Superior temporal gyrus (tissue), 1 donor: ENCODE results near the gene UNCX.
A peak's percentile ranks its signal among the peaks of the same experiment; 100 is the strongest.
"Not testable (repeated sequence)": the region's sequence is repeated elsewhere in the genome, so short reads cannot be mapped to it uniquely, and the experiment has no call there.

ENCODE experiments used
- DNase-seq: peaks from one replicate; pipeline ENCODE4 v3.0.0-alpha.2; 2016; ENCODE audit errors: extremely low spot score

UNCX gene

DNA sequence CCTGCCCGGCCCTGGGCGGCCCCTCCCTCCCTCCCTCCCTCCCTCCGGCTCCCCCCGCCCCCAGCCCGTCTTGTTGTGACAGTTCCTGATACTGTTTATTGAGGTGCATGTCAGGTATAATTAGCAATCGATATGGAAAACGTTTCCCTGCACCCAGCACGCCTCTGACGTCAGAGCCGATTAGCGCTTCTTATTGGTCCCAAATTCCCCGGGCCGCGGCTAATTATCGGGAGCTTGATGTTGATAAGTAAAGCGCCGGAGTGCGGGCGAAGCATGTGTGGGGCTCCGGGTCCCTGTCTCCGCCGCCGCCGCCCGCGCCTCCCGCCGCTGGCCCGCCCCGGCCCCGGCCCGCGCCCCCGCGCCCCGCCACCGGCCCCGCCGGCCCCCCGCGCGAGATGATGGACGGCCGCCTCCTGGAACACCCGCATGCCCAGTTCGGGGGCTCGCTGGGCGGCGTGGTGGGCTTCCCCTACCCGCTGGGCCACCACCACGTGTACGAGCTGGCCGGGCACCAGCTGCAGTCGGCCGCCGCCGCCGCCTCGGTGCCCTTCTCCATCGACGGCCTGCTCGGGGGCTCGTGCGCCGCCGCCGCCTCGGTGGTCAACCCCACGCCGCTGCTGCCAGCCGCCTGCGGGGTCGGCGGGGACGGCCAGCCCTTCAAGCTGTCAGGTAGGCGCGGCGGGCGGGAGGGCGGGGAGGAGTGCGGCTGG, at the start of gene UNCX:
Gene UNCX (plus strand): TSS at position 250 of the 710 bp plus-strand sequence. CDS start 146 bp downstream, at position 396.
- no peak for DNase-seq

DNA sequence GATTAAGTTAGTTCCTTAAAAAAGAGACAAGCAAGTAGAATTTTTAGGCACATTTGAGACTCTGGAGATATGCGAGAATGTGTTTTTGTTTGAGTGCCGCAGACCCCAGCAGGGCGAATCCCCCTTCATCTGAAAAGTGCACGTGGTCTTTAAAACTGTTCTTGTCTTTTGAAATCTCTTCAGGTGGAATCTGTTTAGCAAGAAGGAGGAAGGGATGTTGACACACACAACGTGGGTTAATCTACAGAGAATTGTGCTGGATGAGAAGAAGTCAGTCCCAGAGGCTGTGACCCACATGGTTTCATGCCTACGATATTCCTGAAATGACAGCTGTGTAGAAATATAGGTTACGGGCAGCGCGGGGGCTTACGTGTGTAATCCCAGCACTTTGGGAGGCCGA, 45.5 kb upstream of the UNCX start:
- no peak for DNase-seq

DNA sequence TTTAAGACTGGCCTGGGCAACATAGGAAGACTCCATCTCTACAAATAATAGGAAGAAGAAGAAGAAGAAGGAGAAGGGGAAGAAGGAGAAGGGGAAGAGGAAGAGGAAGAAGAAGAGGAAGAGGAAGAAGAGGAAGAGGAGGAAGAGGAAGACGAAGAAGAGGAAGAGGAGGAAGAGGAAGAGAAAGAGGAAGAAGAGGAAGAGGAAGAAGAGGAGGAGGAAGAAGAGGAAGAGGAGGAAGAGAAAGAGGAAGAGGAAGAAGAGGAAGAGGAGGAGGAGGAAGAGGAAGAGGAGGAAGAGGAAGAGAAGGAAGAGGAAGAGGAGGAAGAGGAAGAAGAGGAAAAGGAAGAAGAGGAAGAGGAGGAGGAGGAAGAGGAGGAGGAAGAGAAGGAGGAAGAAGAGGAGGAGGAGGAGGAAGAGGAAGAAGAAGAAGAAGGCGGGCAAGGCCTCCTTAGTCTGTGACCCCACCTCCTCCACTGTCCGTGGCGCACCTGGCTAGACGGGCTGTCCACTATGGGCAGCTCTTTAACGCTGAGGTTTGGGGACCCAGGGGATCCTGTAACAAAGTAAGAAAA, 43.9 kb upstream of the UNCX start:
- DNase-seq, result no peak

DNA sequence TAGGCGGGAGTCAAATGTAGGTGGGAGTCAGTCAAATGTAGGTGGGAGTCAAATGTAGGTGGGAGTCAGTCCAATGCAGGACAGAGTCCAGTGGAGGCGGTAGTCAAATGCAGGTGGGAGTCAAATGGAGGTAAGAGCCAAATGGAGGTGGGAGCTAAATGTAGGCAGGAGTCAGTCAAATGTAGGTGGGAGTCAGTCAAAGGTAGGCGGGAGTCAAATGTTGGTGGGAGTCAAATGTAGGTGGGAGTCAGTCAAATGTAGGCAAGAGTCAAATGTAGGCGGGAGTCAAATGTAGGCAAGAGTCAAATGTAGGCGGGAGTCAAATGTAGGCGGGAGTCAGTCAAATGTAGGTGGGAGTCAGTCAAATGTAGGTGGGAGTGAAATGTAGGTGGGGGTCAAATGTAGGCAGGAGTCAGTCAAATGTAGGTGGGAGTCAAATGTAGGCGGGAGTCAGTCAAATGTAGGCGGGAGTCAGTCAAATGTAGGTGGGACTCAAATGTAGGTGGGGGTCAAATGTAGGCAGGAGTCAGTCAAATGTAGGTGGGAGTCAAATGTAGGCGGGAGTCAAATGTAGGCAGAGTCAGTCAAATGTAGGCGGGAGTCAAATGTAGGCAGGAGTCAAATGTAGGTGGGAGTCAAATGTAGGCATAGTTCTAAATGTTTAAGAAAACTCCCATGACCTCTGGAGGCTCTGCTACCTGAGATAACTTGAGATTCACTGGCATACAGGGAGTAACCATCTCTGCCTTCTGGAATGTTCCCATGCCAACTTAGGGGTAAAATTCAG, 42.5 kb upstream of the UNCX start:
- DNase-seq, result no peak

DNA sequence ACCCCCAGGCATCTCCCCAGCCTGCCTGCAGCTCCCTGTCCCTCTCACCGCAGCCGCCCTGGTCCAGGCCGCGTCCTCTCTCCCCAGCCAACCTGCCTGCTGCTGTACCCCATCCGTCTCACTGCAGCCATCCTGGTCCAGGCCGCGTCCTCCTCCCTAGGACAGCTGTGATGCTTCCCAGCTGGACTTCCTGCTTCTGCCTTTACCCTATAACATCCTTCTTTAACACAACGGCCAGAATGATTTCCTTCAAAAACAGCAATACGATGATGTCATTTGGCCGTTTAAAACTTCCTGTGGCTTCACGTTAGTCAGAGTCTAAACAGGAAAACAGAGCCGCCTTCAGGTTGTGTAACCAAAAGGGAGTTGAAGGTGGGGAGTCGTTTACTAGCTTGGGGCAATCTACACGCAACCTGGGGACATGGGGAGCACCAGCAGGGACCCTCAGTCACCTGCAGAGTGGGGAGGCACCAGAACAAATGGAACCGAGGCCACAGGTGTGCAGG, 40.4 kb upstream of the UNCX start:
- no peak for DNase-seq

DNA sequence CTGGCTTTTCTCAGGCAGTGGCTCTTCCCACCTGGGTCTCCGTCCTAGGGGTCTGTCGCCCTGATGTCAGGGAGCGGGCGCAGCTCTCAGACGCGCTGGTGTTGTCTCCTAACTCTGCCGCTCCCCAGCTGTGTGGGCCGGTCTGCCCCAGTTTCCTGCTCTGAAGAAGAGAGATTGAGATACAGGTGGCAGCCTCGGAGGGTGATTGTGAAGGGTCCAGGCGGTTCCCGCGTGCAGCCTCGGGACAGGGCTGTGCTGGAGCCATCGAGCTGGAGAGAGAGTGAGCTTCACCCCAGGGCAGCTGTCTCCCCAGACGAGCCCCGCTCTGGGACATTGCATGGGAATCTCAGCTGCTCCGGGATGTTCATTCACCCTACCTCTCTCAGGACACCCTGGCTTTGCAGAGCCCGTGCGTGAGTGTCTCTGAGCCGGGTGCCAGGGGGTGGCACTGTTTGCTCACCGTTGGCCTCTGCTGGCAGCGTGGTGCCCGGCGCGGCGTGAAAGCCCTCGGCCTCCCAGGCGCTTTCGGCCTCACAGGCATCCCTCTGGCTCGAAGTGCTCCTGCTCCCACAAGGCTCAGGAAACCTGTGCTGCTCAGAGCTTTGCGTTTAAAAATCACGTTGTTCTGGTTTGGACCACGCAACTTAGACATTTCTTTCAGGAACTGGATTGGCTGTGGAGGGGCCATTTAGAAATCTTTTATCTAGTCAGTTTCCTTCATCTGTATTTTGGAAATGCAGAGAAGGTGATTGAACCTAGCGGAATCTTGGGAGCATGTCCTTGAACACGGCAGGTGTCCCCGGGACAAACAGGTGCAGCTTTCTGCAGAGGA, 38.9 kb upstream of the UNCX start:
- DNase-seq, result peak; percentile 66

DNA sequence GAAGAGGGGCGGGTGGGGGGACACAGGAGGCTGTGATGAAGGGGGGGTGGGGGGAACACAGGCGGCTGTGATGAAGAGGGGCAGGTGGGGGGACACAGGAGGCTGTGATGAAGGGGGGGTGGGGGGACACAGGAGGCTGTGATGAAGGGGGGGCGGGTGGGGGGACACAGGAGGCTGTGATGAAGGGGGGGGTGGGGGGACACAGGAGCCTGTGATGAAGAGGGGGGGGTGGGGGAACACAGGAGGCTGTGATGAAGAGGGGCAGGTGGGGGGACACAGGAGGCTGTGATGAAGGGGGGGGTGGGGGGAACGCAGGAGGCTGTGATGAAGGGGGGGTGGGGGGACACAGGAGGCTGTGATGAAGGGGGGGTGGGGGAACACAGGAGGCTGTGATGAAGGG, 36.2 kb upstream of the UNCX start:
- not testable (repeated sequence) for DNase-seq

DNA sequence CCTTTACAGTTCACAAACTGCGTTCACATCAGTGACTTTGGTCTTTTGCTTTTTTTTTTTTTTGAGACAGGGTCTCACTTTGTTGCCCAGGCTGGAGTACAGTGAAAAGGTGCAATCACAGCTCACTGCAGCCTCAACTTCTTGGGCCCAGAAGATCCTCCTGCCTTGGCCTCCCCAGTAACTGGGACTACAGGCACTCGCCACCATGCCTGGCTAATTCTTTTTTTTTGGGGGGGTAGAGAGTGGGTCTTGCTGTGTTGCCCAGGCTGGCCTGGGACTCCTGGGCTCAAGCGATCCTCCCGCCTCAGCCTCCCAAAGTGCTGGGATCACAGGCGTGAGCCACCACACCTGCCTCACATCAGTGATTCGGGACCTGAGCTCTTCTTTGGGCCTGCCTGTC, 35.7 kb upstream of the UNCX start:
- no peak for DNase-seq

DNA sequence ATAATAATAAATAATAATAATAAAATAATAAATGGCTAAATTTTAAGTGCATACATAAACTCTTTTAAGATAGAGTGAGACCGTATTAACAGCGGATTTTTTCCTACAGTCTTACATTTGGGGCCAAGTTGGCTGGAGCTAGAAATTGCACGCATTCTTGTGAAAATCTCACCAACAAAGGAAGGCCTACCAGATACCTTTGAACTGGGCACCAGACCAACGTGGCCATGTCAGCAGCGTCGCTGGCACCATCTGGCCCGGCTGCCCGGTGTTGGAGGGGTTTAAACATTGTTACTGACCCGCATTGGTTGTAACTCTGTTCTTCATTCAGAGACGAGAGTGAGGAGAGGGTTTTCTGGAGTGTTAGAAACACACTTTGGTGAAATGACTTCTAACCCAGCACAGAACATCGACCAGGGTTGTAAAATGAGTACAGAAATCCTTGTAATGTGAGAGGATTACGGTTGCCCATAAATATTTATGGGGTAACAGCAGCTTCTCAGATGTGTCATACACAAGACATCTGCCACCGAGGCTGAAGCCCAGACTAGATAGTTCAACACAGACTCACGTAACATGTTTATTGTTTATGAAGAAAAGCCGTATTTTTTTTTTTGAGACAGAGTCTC, 34.6 kb upstream of the UNCX start:
- no peak for DNase-seq

DNA sequence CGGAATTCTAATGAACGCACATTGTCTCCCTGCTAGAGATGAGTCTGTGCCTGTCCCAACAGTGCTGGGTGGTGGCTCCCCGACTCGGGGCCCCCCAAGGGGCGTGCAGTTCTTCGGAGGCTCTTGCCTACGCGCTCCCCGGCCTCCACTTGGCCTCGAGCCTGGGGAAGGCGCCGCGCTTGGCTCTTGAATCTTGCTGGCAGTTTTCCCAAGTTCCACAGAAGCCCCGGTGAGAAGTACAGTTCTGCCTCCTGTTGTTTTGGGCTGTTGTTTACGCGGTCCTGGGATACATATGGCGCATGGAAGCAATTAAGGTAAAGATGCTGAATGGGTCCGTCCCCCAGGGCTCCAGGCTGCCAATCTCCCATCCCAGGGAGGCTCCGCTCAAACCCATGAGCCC, 32.6 kb upstream of the UNCX start:
- DNase-seq, result no peak

DNA sequence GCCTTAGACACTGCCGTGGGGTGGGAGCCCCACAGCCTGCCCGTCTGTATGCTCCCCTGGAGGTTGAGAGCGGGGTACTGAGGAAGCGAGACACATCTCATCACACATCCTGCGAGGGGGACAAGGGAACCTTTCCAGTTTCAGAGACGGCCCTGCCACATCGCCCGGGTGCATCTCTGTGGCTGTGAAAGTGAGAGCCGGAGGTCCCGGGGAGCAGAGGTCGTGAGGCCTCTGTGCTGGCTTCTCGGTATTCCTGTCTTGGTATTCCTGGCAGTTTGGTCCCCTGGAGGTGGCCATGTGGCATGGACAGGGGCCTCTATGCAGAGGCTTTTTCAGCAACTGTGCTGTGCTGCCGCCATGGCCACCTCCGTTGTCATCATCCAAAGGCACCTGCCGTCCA, 30.8 kb upstream of the UNCX start:
- DNase-seq, result no peak

DNA sequence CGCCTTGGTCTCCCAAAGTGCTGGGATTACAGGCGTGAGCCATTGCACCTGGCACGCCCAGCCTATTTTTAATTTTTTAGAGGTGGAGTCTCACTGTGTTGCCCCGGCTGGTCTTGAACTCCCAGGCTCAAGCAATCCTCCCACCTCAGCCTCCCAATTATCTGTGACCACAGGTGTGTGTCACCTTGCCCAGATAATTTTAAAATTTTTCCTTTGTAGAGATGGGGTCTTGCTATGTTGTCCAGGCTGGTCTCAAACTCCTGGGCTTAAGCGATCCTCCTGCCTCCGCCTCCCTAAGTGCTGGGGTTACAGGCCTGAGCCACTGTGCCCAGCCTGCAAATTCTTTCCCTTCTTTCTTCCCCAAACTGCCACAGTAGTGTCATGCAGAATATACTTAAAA, 29.8 kb upstream of the UNCX start:
- not testable (repeated sequence) for DNase-seq

DNA sequence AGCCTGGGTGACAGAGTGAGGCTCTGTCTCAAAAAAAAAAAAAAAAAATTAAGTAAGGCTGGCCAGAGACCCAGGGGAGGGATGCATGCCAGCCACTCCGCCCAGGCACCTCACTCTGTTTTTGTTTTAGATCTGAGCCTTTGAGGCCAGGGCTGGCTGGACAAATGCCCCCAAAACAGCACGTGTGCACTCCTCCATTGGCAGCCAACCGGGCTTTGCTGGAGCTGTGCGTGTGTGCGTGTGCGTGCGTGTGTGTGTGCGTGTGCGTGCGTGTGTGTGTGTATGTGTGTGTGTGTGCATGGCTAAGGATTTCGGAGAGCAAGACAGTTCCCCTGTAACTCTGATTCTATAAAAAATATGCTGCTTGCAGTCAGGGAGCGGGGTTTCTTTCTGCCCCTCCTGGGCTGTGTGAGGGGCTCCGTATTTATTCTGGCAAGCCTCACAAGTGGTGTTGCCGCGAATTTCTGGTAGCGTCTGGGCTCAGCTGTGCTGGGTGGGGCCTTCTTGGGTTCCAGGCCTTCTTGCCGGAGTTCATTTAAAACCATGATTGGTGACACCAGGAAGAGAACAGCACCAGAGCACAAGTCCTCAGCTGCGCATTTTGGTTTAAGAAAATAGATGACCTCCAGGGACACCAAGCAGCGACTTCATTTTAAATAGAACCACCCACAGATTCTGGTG, 28.1 kb upstream of the UNCX start:
- DNase-seq, result no peak

DNA sequence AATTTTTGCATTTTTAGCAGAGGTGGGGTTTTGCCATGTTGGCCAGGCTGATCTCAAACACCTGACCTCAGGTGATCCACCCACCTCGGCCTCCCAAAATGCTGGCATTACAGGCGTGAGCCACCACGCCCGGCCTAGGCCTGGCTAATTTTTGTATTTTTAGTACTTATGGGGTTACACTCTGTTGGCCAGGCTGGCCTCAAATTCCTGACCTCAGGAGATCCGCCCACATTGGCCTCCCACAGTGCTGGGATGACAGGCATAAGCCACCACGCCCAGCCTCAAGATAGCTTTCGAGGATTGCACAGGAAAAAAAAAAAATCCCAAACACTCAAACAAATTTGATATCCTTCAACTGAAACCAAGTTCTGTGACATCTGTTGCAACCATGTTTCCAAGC, 26.9 kb upstream of the UNCX start:
- DNase-seq, result not testable (repeated sequence)

DNA sequence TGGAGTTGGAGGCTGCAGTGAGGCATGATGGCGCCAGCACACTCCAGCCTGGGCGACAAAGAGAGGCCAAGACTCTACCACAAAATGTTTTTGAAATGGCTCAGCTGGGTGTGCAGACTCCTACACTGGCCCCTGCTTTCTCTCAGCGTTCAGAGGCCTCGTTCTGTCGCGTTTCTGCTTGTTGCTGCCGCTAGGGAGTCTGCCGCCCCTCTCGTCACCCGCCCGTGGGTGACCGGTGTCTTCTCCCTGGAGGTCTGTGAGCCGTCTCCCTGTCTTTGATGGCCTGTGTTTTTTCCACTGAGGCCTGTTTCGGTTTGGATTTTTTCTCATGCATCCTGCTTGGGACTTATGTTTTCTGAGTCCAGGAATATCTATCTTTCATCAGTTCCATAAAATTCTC, 23.6 kb upstream of the UNCX start:
- DNase-seq, result no peak

DNA sequence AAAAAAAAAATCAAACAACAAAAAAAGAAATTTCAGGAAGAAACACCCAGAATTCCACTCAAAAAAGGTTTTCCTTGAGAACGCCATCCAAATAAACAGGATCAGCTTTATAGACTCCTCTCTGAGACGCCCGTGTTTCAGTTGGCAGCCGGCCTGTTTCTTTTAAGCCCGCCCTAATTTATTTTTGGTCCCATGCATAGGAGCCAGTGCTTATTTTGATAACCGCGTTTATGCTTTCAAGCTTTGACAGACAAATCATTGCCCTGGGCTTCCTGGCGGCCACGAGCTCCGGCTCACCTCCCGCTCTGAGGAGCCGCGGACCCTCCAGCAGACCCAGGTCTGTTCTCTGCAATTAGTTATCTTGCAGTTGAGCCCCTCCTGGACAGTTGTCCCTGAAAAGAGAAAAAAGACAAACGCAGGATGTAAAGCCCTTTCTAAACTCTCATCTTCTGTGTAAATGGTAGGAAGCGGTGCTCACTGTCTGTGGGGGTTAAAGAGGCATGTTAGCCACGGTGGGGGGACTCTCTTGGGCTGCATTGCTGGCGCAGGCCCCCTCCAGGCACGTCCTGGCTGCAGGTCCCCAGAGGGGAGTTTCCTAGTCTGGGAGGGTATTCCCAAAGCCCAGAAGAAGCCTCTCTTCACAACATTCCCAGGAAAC, 22.2 kb upstream of the UNCX start:
- no peak for DNase-seq

DNA sequence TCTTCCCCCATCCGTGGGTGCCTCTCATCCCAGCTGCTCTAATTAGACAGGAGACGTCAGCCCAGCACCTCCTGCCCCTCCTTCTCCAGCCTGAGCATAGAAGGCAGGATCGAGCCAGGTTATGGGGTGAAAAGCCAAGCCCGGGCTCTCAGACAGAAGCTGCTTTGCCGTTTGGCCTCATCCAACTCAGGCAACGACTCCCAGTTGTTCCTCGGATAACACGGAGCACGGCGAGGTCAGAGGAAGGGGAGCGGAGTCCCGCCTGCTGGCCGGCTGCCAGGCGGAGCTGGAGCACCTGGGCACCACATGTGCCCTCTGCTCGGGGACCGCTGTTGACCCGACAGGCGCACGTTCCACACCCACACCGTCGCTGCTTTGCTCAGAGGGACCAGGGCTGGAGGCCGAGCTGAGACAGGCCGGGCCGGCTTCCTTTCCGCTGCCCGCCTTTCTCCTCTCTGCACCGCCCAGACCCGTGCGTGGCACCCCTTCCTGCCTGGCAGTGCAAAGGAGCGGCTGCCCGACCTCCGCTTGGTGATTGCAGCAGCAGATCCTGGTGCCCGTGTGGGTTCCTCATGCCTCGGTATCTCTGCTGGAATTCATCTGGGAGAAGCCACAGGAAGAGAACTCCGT, 21.6 kb upstream of the UNCX start:
- DNase-seq, result no peak

DNA sequence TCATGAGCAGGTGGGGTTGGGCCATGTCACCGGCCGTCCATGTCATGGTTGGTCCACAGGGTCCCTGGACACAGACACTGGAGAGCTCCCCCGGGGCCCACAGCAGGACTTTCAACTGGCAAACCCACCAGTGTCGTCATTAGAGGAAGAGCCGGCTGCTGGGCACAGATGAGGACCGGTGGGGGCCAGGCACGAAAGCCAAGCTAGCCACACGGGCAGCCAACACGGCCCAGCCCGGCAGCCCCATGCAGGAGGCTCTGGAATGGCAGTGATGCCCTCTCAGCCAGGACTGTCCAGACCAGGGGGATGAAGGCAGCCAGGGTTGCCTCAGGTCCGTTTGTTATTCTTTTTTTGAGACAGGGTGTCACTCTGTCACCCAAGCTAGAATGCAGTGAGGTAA, 21.1 kb upstream of the UNCX start:
- no peak for DNase-seq

DNA sequence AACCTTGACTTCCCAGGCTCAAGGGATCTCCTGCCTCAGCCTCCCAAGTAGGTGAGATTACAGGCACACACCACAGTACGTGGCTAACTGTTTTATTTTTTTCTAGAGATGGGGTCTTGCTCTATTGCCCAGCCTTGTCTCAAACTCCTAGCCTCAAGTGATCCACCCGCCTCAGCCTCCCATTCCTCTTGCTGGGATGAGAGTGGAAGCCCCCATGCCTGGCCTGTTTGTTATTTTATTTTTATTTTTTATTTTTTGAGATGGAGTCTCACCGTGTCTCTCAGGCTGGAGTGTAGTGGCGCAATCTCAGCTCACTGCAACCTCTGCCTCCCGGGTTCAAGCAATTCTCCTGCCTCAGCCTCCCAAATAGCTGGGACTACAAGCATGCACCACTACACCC, 20.6 kb upstream of the UNCX start:
- not testable (repeated sequence) for DNase-seq

DNA sequence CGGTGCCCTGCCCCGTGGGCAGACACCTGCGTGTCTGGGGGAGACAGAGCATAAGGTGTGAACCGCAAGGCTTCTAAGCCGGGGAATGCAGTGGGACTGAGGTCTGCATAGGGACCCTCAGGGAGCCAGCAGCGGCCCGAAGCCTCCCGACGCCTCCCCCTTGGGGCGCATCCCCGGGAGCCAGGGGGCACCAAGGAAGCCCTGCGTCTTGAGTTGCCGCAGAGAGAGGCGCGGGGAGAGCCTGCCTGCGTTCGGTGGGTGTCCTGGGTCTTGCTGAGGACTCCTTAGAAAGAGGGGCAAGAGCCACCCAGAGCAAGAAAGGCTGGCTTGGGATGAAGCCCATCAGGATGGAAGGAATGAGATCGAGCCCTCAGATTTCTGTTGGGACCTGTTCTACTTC, 18.2 kb upstream of the UNCX start:
- no peak for DNase-seq
